Measurements from ENCODE around the gene COMMD9. TPM values are rescaled to one million over a fixed set of nuclear protein-coding genes. Genes with fewer than 3 reads are reported as not detected.

The COMMD9 gene
- total RNA-seq (2022; extraction: Qiagen RNA extraction), result 44.5 to 53.5 TPM (median 52.1 TPM) in 5 replicates

GRCh38 chr11:36289226-36289852 is at the start of gene COMMD9:
Gene COMMD9, minus strand, starts transcription at chr11:36289424. Its CDS starts 12 bp downstream, at chr11:36289412.

GRCh38 chr11:36295926-36296325 is 6.7 kb upstream of the COMMD9 start, which contains the start of gene PRR5L:
Gene PRR5L, plus strand, starts transcription at chr11:36296288. Its CDS starts 104,834 bp downstream, at chr11:36401122.

Other genes with a start within 250 kb of the COMMD9 start
- 11.4 to 15.6 TPM (median 13.2 TPM) in 5 replicates for gene PRR5L, start 6.9 kb upstream of the COMMD9 start, total RNA-seq (2022; extraction: Qiagen RNA extraction)
- 7.1 to 9.5 TPM (median 9.0 TPM) in 5 replicates for gene TRAF6, start 220.8 kb upstream of the COMMD9 start, total RNA-seq (2022; extraction: Qiagen RNA extraction)